ENCODE data around the gene ISL1. TPM values are rescaled to one million over a fixed set of nuclear protein-coding genes. Genes with fewer than 3 reads are reported as not detected.

ISL1 gene
- total RNA-seq: 2.4 TPM

- FAIRE-seq (no peak), DNase-seq (ENCODE audit: low spot score in 2 of 2) (no peak)
Measured at GRCh38 chr5:51383131-51384121, at the start of gene ISL1. ISL1 (plus strand) TSS chr5:51383448; CDS start chr5:51383672, 224 bp downstream.

- FAIRE-seq: no peak
- DNase-seq (ENCODE audit: low spot score in 2 of 2): no peak
Measured at GRCh38 chr5:51336878-51337277, 46.4 kb upstream of the ISL1 start.

- DNase-seq (ENCODE audit: low spot score in 2 of 2) (no peak), FAIRE-seq (no peak)
Measured at GRCh38 chr5:51345106-51345505, 38.1 kb upstream of the ISL1 start.

- no peak for FAIRE-seq
- DNase-seq (ENCODE audit: low spot score in 2 of 2): no peak
Measured at GRCh38 chr5:51347157-51347556, 36.1 kb upstream of the ISL1 start.

GRCh38 chr5:51347704-51348103 is 35.5 kb upstream of the ISL1 start:
- DNase-seq (ENCODE audit: low spot score in 2 of 2) (no peak), FAIRE-seq (no peak)

GRCh38 chr5:51371052-51371451 is 12.2 kb upstream of the ISL1 start:
- DNase-seq (ENCODE audit: low spot score in 2 of 2) (no peak), FAIRE-seq (no peak)

GRCh38 chr5:51373880-51374523 is 9.2 kb upstream of the ISL1 start:
- FAIRE-seq: no peak

GRCh38 chr5:51375084-51375483 is 8.2 kb upstream of the ISL1 start:
- FAIRE-seq (no peak), DNase-seq (ENCODE audit: low spot score in 2 of 2) (no peak)

More at GRCh38 chr5:51373880-51374523, 9.2 kb upstream of the ISL1 start:
- DNase-seq (ENCODE audit: low spot score in 2 of 2): no peak

GRCh38 chr5:51376509-51376908 is 6.7 kb upstream of the ISL1 start:
- FAIRE-seq (no peak), DNase-seq (ENCODE audit: low spot score in 2 of 2) (no peak)

GRCh38 chr5:51377151-51378060 is 5.8 kb upstream of the ISL1 start:
- FAIRE-seq: no peak
- DNase-seq (ENCODE audit: low spot score in 2 of 2): no peak

GRCh38 chr5:51378061-51378409 is 5.2 kb upstream of the ISL1 start:
- DNase-seq (ENCODE audit: low spot score in 2 of 2): no peak

GRCh38 chr5:51378448-51379330 is 4.6 kb upstream of the ISL1 start:
- no peak for DNase-seq (ENCODE audit: low spot score in 2 of 2)
- FAIRE-seq: no peak

More at GRCh38 chr5:51378061-51378409, 5.2 kb upstream of the ISL1 start:
- no peak for FAIRE-seq

- no peak for FAIRE-seq
Measured at GRCh38 chr5:51379331-51379700, 3.9 kb upstream of the ISL1 start.

GRCh38 chr5:51380603-51381207 is 2.5 kb upstream of the ISL1 start:
- FAIRE-seq (no peak), DNase-seq (ENCODE audit: low spot score in 2 of 2) (no peak)

More at GRCh38 chr5:51379331-51379700, 3.9 kb upstream of the ISL1 start:
- DNase-seq (ENCODE audit: low spot score in 2 of 2): no peak

- DNase-seq (ENCODE audit: low spot score in 2 of 2) (no peak), FAIRE-seq (no peak)
Measured at GRCh38 chr5:51381761-51382474, 1.3 kb upstream of the ISL1 start.

GRCh38 chr5:51382521-51383130 is 622 bp upstream of the ISL1 start:
- no peak for DNase-seq (ENCODE audit: low spot score in 2 of 2)
- FAIRE-seq: no peak

- FAIRE-seq (no peak), DNase-seq (ENCODE audit: low spot score in 2 of 2) (no peak)
Measured at GRCh38 chr5:51384281-51384840, 1.1 kb downstream of the ISL1 start.

- FAIRE-seq: no peak
- no peak for DNase-seq (ENCODE audit: low spot score in 2 of 2)
Measured at GRCh38 chr5:51385216-51385615, 2.0 kb downstream of the ISL1 start.

Measured in frontal cortex (tissue), 4 donors.